IMR-90 (cell line): ENCODE measurements around the gene SLC18A2. TPM values are rescaled to one million over a fixed set of nuclear protein-coding genes. Genes with fewer than 3 reads are reported as not detected.

Source experiments
- ATAC-seq: fragments of 200-7000 bp; cut with Tn5 transposase; 2 replicates; pipeline ENCODE4 v1.9.1; 2020; ENCODE audit warnings: low read depth, mild to moderate bottlenecking, moderate library complexity
- BruUV-seq: library from RNA; stranded (reverse); fragments of 400-500 nt; replicated peaks from 2 replicates; lab custom pipeline; 2021; lab: Mats Ljungman, UMichigan
- CTCF ChIA-PET: fragments of 300-600 bp; formaldehyde crosslinking; extraction: SDS; loops from one replicate; lab custom pipeline; 2021; ENCODE audit warnings: antibody characterized with exemption; lab: Yijun Ruan, JAX
- POLR2A ChIA-PET: fragments of 300-600 bp; sonication (Branson Sonifier 250); formaldehyde crosslinking; loops from one replicate; lab custom pipeline; 2022; ENCODE audit warnings: antibody characterized with exemption; ENCODE audit not compliant: unreplicated experiment; lab: Charles Lee
- DNase-seq: peaks from one replicate; pipeline ENCODE4 v3.0.0; 2013
- H2AFZ ChIP-seq: replicated peaks from 2 replicates; pipeline ENCODE3; 2013; ENCODE audit warnings: low read length, mild to moderate bottlenecking; ENCODE audit not compliant: poor library complexity
- H2AK5ac ChIP-seq: 2 replicates; pipeline ENCODE4 v1.6.1; 2013; ENCODE audit warnings: low read depth, low read length, inconsistent platforms
- H2AK9ac ChIP-seq: replicated peaks from 2 replicates; pipeline ENCODE3; 2013; ENCODE audit warnings: mild to moderate bottlenecking, low read depth, low read length, moderate library complexity; ENCODE audit not compliant: poor library complexity
- H2BK120ac ChIP-seq: 2 replicates; pipeline ENCODE4 v1.6.1; 2013; ENCODE audit warnings: low read depth, low read length, inconsistent platforms
- H2BK15ac ChIP-seq: 3 replicates; pipeline ENCODE4 v1.6.1; 2013; ENCODE audit warnings: low read depth, low read length, inconsistent platforms
- H2BK20ac ChIP-seq: 2 replicates; pipeline ENCODE4 v1.6.1; 2013; ENCODE audit warnings: low read depth, mild to moderate bottlenecking, inconsistent platforms, low read length, moderate library complexity
- H2BK5ac ChIP-seq: 2 replicates; pipeline ENCODE4 v1.6.1; 2013; ENCODE audit warnings: mild to moderate bottlenecking, low read depth, low read length, inconsistent platforms; ENCODE audit not compliant: poor library complexity, severe bottlenecking
- H3K14ac ChIP-seq: replicated peaks from 2 replicates; pipeline ENCODE4 v1.6.1; 2013; ENCODE audit warnings: low read depth, low read length, inconsistent platforms
- H3K18ac ChIP-seq: 2 replicates; pipeline ENCODE4 v1.6.1; 2013; ENCODE audit warnings: low read depth, low read length, control low read depth
- H3K23ac ChIP-seq: 2 replicates; pipeline ENCODE4 v1.6.1; 2013; ENCODE audit warnings: low read depth, low read length, inconsistent platforms
- H3K27ac ChIP-seq: 2 replicates; pipeline ENCODE4 v1.5.1; 2013; ENCODE audit warnings: mild to moderate bottlenecking, control low read depth, low read length; ENCODE audit not compliant: insufficient read depth
- H3K27me3 ChIP-seq: 2 replicates; pipeline ENCODE4 v1.6.1; 2013; ENCODE audit warnings: low read length; ENCODE audit not compliant: control insufficient read depth, insufficient read depth
- H3K36me3 ChIP-seq: 2 replicates; pipeline ENCODE4 v1.6.1; 2013; ENCODE audit warnings: low read length, mixed read lengths; ENCODE audit not compliant: control insufficient read depth, insufficient read depth
- H3K4ac ChIP-seq: 2 replicates; pipeline ENCODE4 v1.6.1; 2013; ENCODE audit warnings: low read depth, low read length, inconsistent platforms
- H3K4me1 ChIP-seq: 2 replicates; pipeline ENCODE4 v1.6.1; 2013; ENCODE audit warnings: low read length, mixed read lengths; ENCODE audit not compliant: control insufficient read depth, insufficient read depth
- H3K4me2 ChIP-seq: 2 replicates; pipeline ENCODE4 v1.6.1; 2013; ENCODE audit warnings: low read depth, mild to moderate bottlenecking, control low read depth, low read length, moderate library complexity
- H3K4me3 ChIP-seq: 2 replicates; pipeline ENCODE4 v1.5.1; 2013; ENCODE audit warnings: low read depth, mild to moderate bottlenecking, control low read depth, low read length, moderate library complexity; ENCODE audit not compliant: insufficient read depth
- H3K56ac ChIP-seq: 2 replicates; pipeline ENCODE4 v1.6.1; 2013; ENCODE audit warnings: low read length, inconsistent platforms; ENCODE audit not compliant: insufficient read depth; ENCODE audit errors: extremely low read depth
- H3K79me1 ChIP-seq, 2 experiments: 2 replicates each; pipeline ENCODE4 v1.6.1; 2013; ENCODE audit warnings: low read length in 2 of 2, inconsistent platforms in 1 of 2, low read depth in 1 of 2
- H3K9ac ChIP-seq: 2 replicates; pipeline ENCODE4 v1.6.1; 2013; ENCODE audit warnings: low read depth, low read length, control low read depth
- H3K9me1 ChIP-seq: 2 replicates; pipeline ENCODE4 v1.6.1; 2013; ENCODE audit warnings: low read length, inconsistent platforms; ENCODE audit not compliant: insufficient read depth
- H3K9me3 ChIP-seq: 2 replicates; pipeline ENCODE4 v1.6.1; 2013; ENCODE audit warnings: low read length; ENCODE audit not compliant: control insufficient read depth, insufficient read depth
- H4K20me1 ChIP-seq: 2 replicates; pipeline ENCODE4 v1.6.1; 2013; ENCODE audit warnings: low read length, inconsistent platforms; ENCODE audit not compliant: insufficient read depth
- H4K5ac ChIP-seq: 2 replicates; pipeline ENCODE4 v1.6.1; 2013; ENCODE audit warnings: mild to moderate bottlenecking, low read depth, low read length, control low read depth
- H4K8ac ChIP-seq, 2 experiments: 2 replicates each; pipeline ENCODE4 v1.6.1; 2013; ENCODE audit warnings: low read depth in 2 of 2, low read length in 2 of 2, control low read depth in 1 of 2, inconsistent platforms in 1 of 2
- H4K91ac ChIP-seq: 2 replicates; pipeline ENCODE4 v1.6.1; 2013; ENCODE audit warnings: low read depth, low read length, inconsistent platforms; ENCODE audit not compliant: insufficient read depth
- BHLHE40 ChIP-seq: fragments of 150-350 bp; IDR thresholded peaks from 2 replicates; pipeline ENCODE4 v1.6.1; 2016; ENCODE audit warnings: mild to moderate bottlenecking, low read depth, low read length
- CEBPB ChIP-seq: IDR thresholded peaks from 2 replicates; pipeline ENCODE4 v1.6.1; 2012; ENCODE audit warnings: low read depth, low read length, improper control_type of control experiment
- CHD1 ChIP-seq: IDR thresholded peaks from 2 replicates; pipeline ENCODE4 v1.6.1; 2012; ENCODE audit warnings: low read depth, low read length, improper control_type of control experiment
- CTCF ChIP-seq: conservative IDR thresholded peaks from 2 replicates; pipeline ENCODE4 v1.5.1; 2012; ENCODE audit warnings: mild to moderate bottlenecking, low read depth, low read length, improper control_type of control experiment
- ELK1 ChIP-seq: fragments of 150-350 bp; IDR thresholded peaks from 2 replicates; pipeline ENCODE4 v1.6.1; 2016; ENCODE audit warnings: low read depth, mild to moderate bottlenecking, low read length, moderate library complexity, borderline replicate concordance
- FOS ChIP-seq: fragments of 150-350 bp; IDR thresholded peaks from 2 replicates; pipeline ENCODE4 v1.6.1; 2016; ENCODE audit warnings: low read depth, low read length
- MAFK ChIP-seq: IDR thresholded peaks from 2 replicates; pipeline ENCODE4 v1.6.1; 2012; ENCODE audit warnings: low read depth, low read length, improper control_type of control experiment
- MAZ ChIP-seq: IDR thresholded peaks from 2 replicates; pipeline ENCODE4 v1.6.1; 2012; ENCODE audit warnings: low read depth, mild to moderate bottlenecking, low read length, improper control_type of control experiment, moderate library complexity, borderline replicate concordance
- MXI1 ChIP-seq: IDR thresholded peaks from 2 replicates; pipeline ENCODE4 v1.6.1; 2012; ENCODE audit warnings: low read depth, mild to moderate bottlenecking, low read length, moderate library complexity, borderline replicate concordance
- NFE2L2 ChIP-seq: fragments of 150-350 bp; IDR thresholded peaks from 2 replicates; pipeline ENCODE4 v1.6.1; 2016; ENCODE audit warnings: low read depth, mild to moderate bottlenecking, low read length
- POLR2A ChIP-seq: IDR thresholded peaks from 2 replicates; pipeline ENCODE4 v1.6.1; 2012; ENCODE audit warnings: mild to moderate bottlenecking, low read depth, low read length
- RAD21 ChIP-seq: IDR thresholded peaks from 2 replicates; pipeline ENCODE4 v1.6.1; 2012; ENCODE audit warnings: low read length, improper control_type of control experiment
- RCOR1 ChIP-seq: IDR thresholded peaks from 2 replicates; pipeline ENCODE4 v1.6.1; 2012; ENCODE audit warnings: mild to moderate bottlenecking, low read length, improper control_type of control experiment; ENCODE audit not compliant: insufficient replicate concordance
- RFX5 ChIP-seq: IDR thresholded peaks from 2 replicates; pipeline ENCODE4 v1.8.0; 2012; ENCODE audit warnings: low read depth, mild to moderate bottlenecking, low read length, moderate library complexity
- SMC3 ChIP-seq: fragments of 150-350 bp; IDR thresholded peaks from 2 replicates; pipeline ENCODE4 v1.6.1; 2016; ENCODE audit warnings: low read depth, mild to moderate bottlenecking, antibody characterized with exemption, low read length, moderate library complexity
- USF2 ChIP-seq: fragments of 150-350 bp; IDR thresholded peaks from 2 replicates; pipeline ENCODE4 v1.6.1; 2017; ENCODE audit warnings: mild to moderate bottlenecking, antibody characterized with exemption, low read length, low read depth
- WGBS, 2 experiments: methylation state at CpG; one replicate each; pipeline versions ENCODE4 v1.1.5 to v1.1.7; 2013; ENCODE audit warnings: missing lambda C conversion rate in 2 of 2; ENCODE audit not compliant: insufficient read length in 1 of 2; ENCODE audit errors: extremely low coverage in 2 of 2; 5-methylcytosine and 5-hydroxymethylcytosine counted together
- dilution Hi-C: fragments of 300-500 bp; cut with HindIII; formaldehyde crosslinking; loops from one replicate; pipeline ENCODE4 v1.14.3; 2018; ENCODE audit warnings: low sequenced_read_pairs; ENCODE audit not compliant: unreplicated experiment
- in situ Hi-C: fragments of 300-500 bp; cut with MboI; formaldehyde crosslinking; loops from 3 replicates; pipeline ENCODE4 v1.14.3; 2019; ENCODE audit warnings: low sequenced_read_pairs, inconsistent platforms, mixed read lengths
- intact Hi-C: fragments of 100-400 bp; cut with micrococcal nuclease; formaldehyde crosslinking; loops from 2 replicates; pipeline ENCODE4 v1.10.0; 2022
- polyA plus RNA-seq, 3 experiments: library from polyadenylated mRNA; depleted of rRNA; stranded (reverse); fragments of >200 nt; gene quantifications; 2 replicates each; pipeline ENCODE4 v1.2.3, GENCODE V29; 2012; ENCODE audit warnings: low replicate concordance in 1 of 3
- total RNA-seq: library from RNA; depleted of rRNA; stranded (reverse); fragments of >200 nt; gene quantifications from 2 replicates; pipeline ENCODE4 v1.2.3, GENCODE V29; 2012

The SLC18A2 gene
- total and polyA plus RNA-seq, 2 of the 4 experiments (the other 2 are of a cell fraction), result not detected

GRCh38 chr10:117262291-117262902 is 21.5 kb downstream of the SLC18A2 start:
- no TSS peak for BruUV-seq
- no peak overlapping the region for H4K5ac ChIP-seq
- no peak overlapping the region for H2BK5ac ChIP-seq
- no peak overlapping the region for H2BK15ac ChIP-seq
- dilution Hi-C loops, result no loop called here
- H3K27ac ChIP-seq, result no peak overlapping the region
- ATAC-seq (no peak), DNase-seq (no peak)
- H2BK120ac ChIP-seq, result no peak overlapping the region
- in situ Hi-C loops, result no loop called here
- no peak overlapping the region for H2AK5ac ChIP-seq
- H3K4me1 ChIP-seq, result no peaks in the 10 kb centered on the region
- H3K23ac ChIP-seq, result no peak overlapping the region
- H3K79me1 ChIP-seq, result no peaks in the 10 kb centered on the region
- H3K36me3 ChIP-seq, result no peaks in the 10 kb centered on the region
- H3K14ac ChIP-seq, result no peak overlapping the region
- H3K4ac ChIP-seq, result no peak overlapping the region
- no peak overlapping the region for H2AK9ac ChIP-seq
- H3K56ac ChIP-seq, result no peak overlapping the region
- no peak overlapping the region for H3K4me3 ChIP-seq
- no peak overlapping the region for H2BK20ac ChIP-seq
- no peak overlapping the region for H2AFZ ChIP-seq
- ChIA-PET CTCF (interaction anchor here (0.8 kb wide), 1 partner anchor 16 kb away, joined by 4 read pairs; no protein-coding TSS in a partner anchor), POLR2A (no interaction called here)
- peaks cover 6% of the 10 kb centered on the region for H3K27me3 ChIP-seq
- no CpG with 5 or more reads among the region's 10 CpGs for WGBS, 2 experiments
- no peak overlapping the region for H4K8ac ChIP-seq
- TF ChIP-seq USF2, result no peak
- no peak for TF ChIP-seq NFE2L2
- no peak for TF ChIP-seq RAD21
- no peak for TF ChIP-seq MAZ
- no peak for TF ChIP-seq MXI1
- TF ChIP-seq BHLHE40, result no peak
- no peak for TF ChIP-seq CEBPB
- TF ChIP-seq RCOR1, result no peak
- TF ChIP-seq MAFK, result no peak
- no peak for TF ChIP-seq POLR2A
- no peak for TF ChIP-seq SMC3
- no peak for TF ChIP-seq FOS
- TF ChIP-seq CTCF, result no peak
- no peak for TF ChIP-seq CHD1
- no peak for TF ChIP-seq ELK1
- TF ChIP-seq RFX5, result no peak
- no peak overlapping the region for H3K4me2 ChIP-seq
- H3K18ac ChIP-seq, result no peak overlapping the region
- intact Hi-C loops, result no loop called here
- no peak overlapping the region for H3K9ac ChIP-seq
- no peaks in the 10 kb centered on the region for H4K20me1 ChIP-seq
- H3K9me3 ChIP-seq, result no peaks in the 10 kb centered on the region
- no peak overlapping the region for H4K91ac ChIP-seq
- no peaks in the 10 kb centered on the region for H3K9me1 ChIP-seq
